Measurements from ENCODE around the gene DDX25.

DNA sequence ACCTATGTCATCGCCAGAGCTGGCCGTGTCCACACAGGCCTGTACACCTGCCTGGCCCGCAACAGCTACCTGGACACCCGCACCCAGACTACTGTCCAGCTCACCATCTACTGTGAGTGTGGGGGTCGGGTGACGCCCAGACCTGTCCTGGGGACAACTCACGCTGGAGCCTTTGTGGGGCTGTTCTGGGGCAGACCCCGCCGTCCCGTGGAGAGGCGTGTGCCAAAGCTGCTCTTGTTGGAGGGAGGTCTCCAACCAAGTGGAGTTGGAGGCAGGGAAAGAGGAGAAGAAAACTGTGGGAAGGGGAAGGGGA, 45.8 kb downstream of the DDX25 start:
- TF ChIP-seq, protein P1, sequence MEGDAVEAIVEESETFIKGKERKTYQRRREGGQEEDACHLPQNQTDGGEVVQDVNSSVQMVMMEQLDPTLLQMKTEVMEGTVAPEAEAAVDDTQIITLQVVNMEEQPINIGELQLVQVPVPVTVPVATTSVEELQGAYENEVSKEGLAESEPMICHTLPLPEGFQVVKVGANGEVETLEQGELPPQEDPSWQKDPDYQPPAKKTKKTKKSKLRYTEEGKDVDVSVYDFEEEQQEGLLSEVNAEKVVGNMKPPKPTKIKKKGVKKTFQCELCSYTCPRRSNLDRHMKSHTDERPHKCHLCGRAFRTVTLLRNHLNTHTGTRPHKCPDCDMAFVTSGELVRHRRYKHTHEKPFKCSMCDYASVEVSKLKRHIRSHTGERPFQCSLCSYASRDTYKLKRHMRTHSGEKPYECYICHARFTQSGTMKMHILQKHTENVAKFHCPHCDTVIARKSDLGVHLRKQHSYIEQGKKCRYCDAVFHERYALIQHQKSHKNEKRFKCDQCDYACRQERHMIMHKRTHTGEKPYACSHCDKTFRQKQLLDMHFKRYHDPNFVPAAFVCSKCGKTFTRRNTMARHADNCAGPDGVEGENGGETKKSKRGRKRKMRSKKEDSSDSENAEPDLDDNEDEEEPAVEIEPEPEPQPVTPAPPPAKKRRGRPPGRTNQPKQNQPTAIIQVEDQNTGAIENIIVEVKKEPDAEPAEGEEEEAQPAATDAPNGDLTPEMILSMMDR (IDR thresholded peaks at IDR 0.05 in 2 of 3, conservative IDR thresholded peaks at IDR 0.05 in 1 of 3; ENCODE audit: control insufficient read depth in 2 of 3, extremely low read depth in 1 of 3, insufficient read depth in 1 of 3, low read depth in 3 of 3, low read length in 3 of 3), result no peak
- no peak for TF ChIP-seq ZNF274 (IDR thresholded peaks at IDR 0.05; ENCODE audit: insufficient read depth, insufficient read length)
- no peak for TF ChIP-seq TAF1 (IDR thresholded peaks at IDR 0.05; ENCODE audit: borderline replicate concordance, low read depth, low read length)
- TF ChIP-seq DPF2 (IDR thresholded peaks at IDR 0.05), result no peak
- no peak for TF ChIP-seq RAD21 (IDR thresholded peaks at IDR 0.05; ENCODE audit: insufficient read depth, low read depth, low read length)
- TF ChIP-seq NFYB (IDR thresholded peaks at IDR 0.05; ENCODE audit: insufficient read depth, low read depth, low read length), result no peak
- no peak for TF ChIP-seq NRF1 (conservative IDR thresholded peaks at IDR 0.05; ENCODE audit: low read depth, low read length)

Measured in GM12878 (cell line).